NCI-H1930 (cell line): ENCODE results near the gene CDH2.

Experiments
- DNase-seq, 2 experiments: peaks; one replicate each; lab custom pipeline; 2025; lab: John Stamatoyannopoulos, UW

CDH2 gene

DNA sequence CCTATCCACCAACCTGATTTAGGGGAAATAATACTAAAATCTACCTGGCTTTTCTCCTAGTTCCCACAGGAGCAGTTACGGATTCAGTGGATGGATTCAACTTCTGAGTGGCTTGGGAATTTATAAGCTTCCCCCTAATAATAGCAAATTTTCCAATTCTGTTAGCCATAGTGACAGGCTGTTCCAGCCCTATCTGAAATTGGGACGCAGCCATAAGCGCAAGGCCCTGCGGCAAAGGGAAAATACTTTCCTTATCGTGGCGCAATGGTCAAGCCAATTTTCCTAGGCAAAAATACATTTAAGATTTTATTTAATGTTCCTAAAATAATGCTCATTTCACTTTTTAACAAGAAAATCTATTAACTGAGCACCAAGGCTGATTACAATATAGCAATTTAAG lies 49.7 kb downstream of the CDH2 start:
- DNase-seq: no peak

DNA sequence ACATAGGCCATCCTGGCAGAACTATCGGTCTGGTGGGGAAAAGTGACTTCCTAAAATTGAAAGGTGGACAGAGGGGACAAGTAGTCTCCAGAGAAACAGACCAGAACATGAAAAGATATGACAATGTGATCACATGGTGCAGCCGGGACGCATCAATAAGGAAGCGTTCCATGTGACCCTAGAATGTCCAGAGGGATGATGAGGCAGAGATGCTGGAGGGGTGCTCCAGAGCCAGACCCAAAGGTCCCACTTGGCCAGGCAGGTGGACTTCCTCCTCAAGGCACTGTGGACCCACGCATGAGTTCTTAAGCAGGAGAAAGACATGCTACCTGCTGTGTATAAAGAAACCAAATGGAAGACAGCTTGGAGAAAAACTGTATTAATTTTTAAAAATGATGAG lies 50.2 kb downstream of the CDH2 start:
- no peak for DNase-seq

DNA sequence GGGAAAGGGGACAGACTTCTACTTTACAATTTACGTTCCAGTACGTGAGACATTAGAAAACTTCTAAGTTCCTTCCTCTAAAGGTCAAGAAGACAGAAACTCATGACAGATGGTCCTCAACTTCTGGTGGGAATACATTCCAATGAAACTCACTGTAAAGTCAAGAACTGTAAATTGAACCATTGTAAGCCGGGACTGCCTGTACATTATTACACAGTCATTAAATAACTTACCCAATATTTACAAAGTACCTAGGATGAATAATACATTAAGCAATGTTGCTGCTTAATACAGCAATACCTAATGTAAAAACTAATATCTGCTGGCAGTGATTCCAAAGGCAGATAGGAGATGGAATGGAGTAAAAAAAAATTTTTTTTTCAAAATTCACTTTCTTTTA lies 51.9 kb downstream of the CDH2 start:
- no peak for DNase-seq

DNA sequence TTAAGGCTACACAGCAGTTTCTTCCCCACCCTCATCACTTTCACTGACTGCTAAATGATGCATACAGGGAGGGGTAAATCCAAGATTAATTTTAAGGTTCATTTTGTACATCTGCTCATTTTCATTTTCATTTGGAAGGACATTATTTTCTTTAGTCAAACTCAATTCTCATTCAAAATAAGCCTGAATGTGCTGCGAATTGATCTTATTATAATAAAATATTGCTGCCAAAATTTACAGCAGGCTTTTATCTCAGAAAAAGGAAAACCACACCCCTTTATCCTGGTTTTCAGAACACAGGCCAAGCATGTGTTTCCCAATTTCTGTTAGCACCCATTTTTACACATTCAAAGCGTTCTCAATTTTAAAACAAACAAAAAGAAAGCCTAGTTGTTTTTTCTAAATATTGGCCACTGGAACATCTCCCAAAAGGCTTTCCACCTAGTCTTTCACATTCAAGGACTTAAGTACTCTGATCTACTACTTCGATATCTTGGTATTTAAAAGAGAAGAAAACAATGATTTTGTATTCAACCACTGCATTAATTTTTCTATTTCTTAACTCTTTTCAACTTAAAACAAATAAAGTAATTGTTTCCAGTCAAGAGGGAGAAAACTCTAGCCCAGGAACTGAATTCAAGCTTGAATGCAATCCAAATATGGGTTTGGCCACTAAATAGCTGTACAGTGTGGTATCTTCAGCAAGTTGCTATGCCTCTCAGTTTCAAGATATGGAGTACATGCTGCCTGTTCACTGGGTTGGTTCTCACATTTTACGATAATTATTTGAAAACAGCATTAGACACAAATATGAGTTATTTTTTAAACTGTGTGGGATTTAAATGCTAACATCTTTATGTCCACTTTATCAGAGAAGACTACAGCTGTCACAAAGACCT lies 52.5 kb downstream of the CDH2 start:
- DNase-seq: no peak

DNA sequence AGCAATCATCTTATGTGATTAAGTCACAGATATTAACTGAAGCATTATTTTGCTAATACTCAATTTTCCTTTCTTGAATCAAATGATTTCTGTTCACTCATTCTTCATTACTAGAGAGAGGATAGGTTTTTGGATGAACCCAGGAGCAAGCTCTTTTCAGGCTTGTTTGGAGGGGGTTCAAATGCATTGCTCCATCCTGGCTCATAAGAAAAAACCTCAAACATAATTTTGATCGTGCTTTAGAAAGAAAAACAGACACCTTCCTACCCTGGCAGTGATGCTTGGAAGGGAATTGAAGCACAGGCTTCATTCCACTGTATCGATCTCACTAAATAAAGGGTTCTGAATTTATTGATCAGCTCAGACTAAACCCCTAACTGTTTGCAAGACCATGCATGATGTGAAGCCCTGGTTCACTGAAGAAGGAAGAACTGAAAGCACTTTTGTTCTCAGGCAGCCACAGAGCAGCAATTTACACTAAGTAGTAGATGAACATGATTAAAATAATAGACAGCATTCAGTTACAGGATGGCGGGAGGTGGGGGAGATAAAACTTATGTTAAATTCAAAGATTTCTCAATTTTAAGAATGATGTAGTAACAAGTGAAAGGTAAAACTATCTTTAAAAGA lies 53.4 kb downstream of the CDH2 start:
- no peak for DNase-seq

DNA sequence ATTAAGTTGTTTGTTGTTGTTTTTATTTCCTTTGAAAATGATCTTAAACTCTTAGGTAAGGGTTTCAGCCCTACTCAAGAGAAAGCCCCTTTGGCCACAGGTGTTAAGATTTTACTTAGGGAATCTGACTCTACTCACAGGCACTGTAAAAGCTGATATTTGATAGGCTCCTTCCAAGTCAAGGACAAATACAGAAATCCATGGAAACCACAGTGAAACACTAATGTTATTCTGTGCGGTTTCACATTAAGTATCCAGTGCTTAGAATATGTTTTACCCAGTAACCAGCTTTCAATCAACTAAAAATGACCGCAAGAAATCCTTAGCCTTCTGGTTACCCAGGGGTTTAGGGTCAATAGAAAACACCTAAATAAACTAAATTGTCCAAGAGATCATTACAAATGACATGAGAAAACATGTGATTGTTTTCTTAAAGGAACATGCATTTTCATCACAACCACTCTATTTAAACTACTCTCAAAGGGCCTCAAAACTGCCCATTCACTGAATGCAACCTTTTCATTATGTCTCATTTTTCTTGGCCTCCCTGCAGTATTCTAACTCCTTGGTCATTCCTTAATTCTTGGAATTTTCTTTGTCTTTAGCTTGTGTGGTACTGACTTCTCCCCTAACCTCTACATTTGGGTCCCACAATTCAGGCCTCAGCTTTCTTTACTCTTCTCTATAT lies 56.0 kb downstream of the CDH2 start:
- no peak for DNase-seq

DNA sequence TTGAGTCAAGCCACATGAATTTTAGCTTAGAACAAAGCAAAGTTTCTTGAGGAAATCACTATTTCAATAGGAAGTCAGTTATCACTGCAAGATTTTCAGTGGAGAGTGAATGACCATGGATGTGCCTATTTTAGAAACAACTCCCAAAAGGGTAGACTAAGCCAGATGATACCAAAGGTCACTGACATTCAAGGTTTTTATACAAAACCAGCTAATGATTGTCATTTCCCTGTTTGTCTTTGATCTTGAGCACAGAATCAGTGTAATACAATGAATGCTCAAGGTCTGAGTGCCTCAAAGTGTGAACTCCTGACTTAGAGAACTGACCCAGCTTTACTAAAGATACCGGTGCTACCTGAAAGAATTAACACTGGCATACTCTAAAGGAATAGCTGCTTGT lies 60.5 kb downstream of the CDH2 start:
- DNase-seq: no peak

DNA sequence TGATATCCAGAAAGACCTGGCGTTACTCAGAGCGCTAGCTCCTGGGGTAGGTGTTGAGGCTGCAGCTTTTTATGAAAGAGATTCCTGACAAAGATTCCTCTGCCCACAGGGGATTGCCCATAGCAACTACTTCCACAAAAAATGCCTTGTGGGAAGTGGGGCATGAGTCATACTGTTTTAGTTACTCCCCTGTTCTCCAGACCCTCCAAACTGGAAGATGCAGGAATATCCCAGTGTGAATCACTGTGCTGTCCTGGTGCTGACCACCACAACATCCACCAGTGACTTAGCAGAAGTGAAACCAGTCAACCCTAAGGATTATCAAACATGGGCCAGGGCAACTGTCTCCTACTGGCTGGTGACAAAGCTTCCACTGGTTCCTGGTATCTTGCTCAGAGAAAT lies 61.8 kb downstream of the CDH2 start:
- DNase-seq: no peak

DNA sequence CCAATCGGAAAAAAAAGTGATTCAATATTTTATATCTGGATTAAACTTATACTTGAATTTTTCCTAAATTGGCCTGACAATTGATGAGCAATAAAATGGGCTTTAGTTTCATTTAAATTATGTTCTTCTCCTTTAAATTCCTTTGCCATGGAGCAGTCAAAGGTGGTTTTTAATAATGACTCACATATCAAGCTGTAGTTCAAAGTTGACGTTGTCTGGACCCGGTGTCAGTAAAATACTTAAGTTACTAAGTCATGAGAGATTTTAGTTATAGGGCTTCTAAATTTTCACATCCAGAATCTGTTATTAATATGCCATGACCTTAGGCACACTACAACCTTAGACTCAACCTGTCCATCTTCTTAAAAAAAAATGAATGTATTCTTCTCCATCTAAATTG lies 62.5 kb downstream of the CDH2 start:
- DNase-seq: no peak

DNA sequence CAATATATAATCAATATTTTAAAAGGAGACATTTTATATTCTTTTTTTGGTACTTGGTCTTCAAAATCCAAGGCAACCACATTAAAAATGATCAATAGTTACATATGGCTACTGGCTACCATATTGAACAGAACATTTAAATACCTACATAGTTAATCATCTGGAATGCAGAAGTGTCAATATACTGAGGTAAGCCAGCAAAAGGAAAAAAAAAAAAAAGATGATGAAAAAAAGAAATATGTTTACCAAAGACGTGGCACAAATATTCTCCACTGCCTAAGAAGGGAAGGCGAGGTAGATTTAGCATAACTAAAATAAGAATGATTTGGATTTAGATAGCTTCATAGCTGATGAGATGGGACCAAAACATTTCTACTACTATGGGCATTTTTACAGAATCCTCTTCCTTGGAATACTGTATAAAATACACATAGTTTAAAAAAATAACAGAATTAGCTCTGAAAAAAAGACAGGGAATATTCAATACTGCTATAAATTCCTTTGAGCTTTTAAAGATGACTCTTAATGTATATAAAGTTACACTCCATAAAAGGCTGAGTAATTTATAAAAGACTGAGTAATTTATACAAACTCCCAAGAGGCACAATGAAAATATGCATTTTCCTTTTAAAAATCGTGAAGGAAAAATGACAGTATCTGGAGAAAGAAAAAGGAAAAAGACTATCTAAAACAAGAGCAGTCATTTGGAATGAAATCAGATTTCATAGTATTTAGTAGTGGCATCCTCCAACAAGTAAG lies 63.5 kb downstream of the CDH2 start:
- no peak for DNase-seq

DNA sequence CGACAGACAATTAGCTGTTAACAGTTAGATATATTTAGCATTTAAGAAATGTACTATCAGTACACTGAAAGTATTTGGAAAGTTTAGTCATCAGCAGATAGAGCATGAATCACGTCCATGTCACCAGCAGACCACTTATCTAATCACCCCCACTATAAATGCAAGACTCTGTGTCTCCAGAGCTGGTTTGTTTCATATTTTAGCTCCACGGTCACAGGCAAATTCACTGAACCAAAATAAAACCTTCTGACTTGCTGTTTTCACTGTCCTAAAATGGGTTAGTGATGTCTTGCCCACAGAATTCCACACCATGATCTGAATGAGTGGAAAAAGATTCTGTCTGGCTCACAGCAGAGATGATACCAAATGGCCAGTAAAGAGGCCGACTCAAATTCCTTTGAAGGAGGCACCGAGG lies 64.9 kb downstream of the CDH2 start:
- DNase-seq: no peak

DNA sequence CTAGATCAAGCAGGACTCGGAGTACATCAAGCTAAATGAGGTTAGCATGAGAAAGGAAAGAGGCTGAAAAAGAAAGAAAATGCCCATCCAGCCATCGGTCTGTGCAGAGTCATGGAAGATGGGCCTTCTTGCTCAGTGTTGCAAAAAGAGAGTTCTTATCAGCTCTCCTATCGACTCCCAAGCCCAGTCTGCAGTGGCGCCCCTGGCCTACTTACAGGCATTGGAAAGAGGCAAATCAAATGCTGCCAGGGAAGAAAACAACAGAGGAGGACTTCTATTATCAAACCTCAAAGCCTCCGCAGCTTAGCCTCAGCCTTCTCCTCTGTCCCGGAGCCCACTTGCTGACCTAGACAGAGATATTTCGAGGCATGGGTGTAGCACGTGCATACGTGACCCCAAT lies 66.0 kb downstream of the CDH2 start:
- no peak for DNase-seq

DNA sequence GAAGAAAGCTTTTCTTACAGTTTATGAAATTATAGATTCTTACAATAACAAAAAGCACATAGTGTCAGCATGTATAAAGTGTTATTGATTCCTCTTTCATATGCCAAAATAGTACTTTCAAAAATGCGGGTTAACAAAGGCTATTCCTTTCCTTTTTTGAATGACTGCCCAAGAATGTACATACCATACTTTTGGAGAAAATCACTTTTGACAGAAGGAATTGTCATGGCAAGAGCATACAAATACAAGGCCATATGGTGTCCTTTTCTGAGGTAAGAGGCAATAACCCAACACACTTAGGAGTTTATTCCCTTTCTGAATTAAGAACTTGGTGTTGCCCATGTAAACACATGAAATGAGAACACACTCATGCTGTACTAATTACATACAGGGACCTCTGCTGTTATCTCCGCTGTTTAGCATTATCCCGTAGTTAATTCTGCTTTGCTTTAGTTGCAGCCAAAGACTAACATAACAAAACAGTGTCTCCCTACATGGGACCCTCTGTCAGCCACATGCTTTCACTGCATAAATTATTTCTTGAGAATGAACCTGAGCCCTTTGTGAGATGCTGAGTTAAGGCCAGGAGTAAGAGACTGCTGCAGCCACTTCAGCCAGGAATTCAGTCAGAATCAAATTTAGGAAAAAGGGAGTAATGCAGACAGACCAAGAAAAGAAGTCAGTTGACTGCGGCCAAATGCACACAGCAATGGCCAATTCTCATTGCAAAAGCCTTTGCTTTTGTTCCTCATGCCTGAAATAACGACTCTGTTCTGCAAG lies 67.0 kb downstream of the CDH2 start:
- no peak for DNase-seq

DNA sequence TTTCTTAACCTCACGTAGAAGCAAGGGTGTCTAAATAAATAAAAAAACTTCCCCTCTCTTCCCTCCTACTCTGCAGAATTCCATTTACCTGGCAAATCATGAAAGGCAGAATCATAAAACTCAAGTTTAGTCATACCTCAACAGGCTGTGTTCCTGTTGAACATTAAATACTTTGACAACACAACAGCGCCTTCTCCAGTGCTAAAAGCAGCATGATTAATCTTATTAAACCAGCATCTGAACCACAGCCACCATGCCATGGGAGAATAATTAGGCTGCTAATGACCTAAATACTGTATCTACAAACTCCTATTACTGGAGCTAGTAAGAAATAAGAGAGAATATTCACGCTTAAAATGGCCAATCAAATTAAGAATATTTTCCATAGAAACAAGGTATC lies 68.1 kb downstream of the CDH2 start:
- DNase-seq: no peak

DNA sequence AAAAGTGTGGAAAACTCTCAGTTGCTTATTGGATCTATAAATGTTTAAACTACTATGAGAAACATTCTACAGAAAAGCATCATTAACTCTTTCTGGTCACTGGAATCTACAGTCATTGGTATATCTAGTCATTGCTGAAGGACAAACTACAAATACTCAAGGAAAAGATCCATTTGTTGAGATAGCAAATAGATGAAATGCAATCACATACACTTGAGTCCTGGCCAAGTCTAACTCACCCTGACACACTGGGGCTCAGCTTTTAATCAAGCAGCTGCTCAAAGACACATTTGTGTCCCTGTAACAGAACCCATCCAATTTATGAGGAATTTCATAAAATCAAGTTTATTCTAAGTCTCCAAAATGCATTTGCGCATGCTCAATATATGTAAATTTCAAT lies 68.7 kb downstream of the CDH2 start:
- no peak for DNase-seq

DNA sequence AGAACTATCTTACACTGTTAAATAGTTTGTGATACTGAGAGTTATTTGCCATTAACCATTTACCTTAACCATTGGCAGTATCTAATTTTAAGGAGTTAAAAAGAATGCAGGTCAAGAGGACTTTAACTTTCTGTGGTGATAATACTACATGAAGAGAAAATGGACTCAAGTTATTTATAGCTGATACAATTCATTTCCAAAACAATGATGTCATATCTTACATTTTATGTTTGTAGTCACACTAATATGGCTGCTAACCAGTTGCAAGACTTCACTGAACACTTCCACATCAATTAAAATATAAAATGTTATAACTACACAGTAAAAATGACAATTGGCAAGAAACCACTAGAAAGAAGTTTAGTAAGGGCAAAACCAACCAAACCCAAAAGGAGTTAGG lies 77.7 kb downstream of the CDH2 start:
- DNase-seq: no peak

DNA sequence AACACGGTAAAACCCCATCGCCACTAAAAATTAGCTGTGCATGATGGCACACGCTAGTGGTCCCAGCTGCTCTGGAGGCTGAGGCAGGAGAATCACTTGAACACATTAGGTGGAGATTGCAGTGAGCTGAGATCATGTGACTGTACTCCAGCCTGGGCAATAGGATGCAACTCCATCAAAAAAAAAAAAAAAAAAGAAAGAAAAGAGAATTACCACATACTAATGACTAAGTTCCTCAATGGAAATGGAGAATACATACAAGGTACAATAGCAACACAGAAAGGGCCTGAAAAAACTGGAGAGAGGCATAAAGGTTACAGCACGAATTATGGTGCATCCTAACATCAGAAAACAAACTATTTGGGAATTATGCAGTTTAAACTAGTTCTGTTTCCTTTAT lies 81.3 kb downstream of the CDH2 start:
- DNase-seq: no peak

DNA sequence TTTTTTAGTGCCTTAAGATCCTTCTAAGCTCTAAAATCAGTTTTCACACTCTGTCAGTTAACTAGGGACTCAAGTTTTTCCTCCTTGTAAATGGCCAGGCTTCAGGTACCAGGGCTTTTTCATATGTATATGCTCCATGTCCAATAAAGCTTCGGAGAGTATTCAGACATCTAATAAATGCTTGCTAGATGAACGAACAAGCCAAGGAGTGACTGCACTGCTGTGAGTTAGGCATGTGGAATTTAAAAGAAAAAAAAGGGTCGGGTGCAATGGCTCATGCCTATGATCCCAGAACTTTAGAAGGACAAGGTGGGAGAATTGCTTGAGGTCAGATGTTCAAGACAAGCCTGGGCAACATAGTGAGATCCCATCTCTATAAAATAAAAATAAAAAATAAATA lies 81.9 kb downstream of the CDH2 start:
- DNase-seq: no peak

DNA sequence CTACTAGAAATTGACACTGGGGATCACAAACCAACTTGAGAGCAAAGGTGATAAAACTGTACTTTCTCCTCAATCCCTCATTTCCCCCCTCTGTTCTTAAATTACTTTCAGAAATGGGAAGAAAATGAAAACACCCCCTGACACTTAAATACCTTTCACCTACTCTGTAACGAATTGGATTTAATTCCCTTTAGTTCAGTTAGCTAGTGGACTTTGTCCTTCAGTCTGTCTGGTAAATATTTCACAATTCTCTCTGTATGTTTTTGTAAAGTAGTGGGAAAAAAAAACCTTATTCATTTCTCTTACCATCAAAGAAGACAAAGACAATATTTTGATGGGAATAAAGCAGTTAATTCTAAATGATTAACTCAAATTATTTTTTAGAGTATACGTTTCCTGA lies 85.7 kb downstream of the CDH2 start:
- DNase-seq: no peak

DNA sequence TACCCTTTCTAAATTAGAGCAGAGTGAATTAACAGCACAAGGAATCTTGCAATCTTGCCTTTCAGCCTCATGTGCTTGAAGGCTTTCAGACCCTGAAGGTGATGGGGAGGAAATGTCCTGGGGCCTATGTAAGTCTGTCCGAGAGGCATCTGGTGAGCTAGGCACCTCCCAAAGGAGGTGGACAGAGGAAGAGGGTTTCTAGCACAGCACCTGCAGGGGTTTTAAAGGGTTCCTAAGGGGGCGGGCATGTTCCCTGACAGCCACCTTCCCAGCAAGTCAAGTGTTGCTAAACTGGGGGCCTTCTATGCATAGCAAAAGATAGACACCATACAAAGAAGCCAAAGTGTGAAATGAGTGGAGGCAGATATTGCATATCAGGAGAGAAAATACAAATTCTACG lies 88.5 kb downstream of the CDH2 start:
- no peak for DNase-seq

DNA sequence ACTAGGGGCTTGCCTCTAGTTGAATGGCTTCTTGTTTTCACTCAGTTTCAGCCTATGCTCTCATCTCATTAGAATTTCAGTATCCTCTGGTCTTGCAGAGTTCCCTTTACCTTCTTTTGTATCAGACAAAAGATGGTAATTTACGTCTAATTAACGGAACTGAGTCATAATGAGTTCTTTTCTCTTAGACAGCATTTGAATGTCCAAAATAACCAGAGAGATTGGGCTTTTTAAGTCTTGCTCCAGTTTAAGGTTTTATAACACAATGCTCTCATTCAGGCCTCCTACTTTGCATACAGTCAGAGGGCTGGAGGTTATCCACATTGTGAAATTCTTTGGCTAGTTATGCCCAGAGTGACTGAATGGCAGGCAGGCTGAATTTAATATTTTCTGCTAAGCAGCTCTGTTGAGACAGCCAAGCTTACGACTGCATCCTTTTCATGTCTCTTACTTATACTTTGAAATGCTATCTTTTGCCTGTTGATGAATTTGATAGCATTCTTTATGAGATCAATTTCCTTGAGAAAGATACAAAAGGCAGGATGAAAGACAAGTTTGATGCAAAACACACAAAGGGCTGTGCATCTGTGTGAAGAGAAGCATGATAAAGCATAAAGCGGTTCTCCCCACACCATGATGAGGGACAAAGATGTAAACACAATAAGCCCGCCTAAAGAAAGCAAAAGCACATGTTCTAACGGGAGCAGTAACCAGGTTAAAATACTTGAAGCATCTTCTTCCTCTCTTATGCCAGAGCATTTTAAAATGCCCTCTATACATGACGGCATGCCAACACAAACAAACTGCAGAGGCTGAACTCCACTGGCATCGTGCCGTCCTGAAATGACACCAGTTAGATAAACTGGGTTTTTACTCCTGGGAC lies 90.0 kb downstream of the CDH2 start:
- DNase-seq: no peak
